K562 (cell line): ENCODE measurements around the gene TMEM117. TPM values are rescaled to one million over a fixed set of nuclear protein-coding genes. Genes with fewer than 3 reads are reported as not detected.

Experiments
- polyA plus RNA-seq, 8 experiments: library from polyadenylated mRNA; depleted of rRNA in 4 of 8; stranded (reverse) in 5 of 8; unstranded in 3 of 8; fragments of >200 nt; fragmentation: Nextera tagmentation in 2 of 8; fragmentation: Illumina TruSeq in 1 of 8; extraction: Ambion mirVana in 2 of 8; extraction: Trizol in 1 of 8; gene quantifications; 2 replicates each; pipeline versions ENCODE4 v1.2.1 to v1.2.3, GENCODE V29; 2011 to 2014; ENCODE audit warnings: inconsistent platforms in 1 of 8, missing spikeins in 1 of 8
- total RNA-seq, 7 experiments: library from RNA; depleted of rRNA in 6 of 7; stranded (reverse); fragments of >200 nt in 6 of 7; fragmentation: Illumina TruSeq in 2 of 7; extraction: Trizol in 2 of 7; gene quantifications; 2 replicates each; pipeline versions ENCODE4 v1.2.1 to v1.2.3, GENCODE V29; 2011 to 2021; ENCODE audit warnings: low replicate concordance in 1 of 7
- TF ChIP-seq, protein P1 (sequence below), 2 experiments: fragments of 450-650 bp in 1 of 2; sonication (generic) in 1 of 2; formaldehyde crosslinking in 1 of 2; IDR thresholded peaks; 2 replicates each; pipeline versions ENCODE4 v1.7.1 to v1.9.0; 2016 to 2022; ENCODE audit warnings: inconsistent platforms in 1 of 2, mild to moderate bottlenecking in 1 of 2, missing genetic modification reagents in 1 of 2
- TF ChIP-seq, protein P2 (sequence below): fragments of 250-450 bp; sonication (Bioruptor Pico); IDR thresholded peaks from 2 replicates; pipeline ENCODE4 v1.5.0; 2021

Gene TMEM117
- total and polyA plus RNA-seq, 9 of the 15 experiments (the other 6 are each of a cell fraction or from before 2014, with no cell fraction given), result 0.31 to 2.8 (median 1.0) TPM

DNA sequence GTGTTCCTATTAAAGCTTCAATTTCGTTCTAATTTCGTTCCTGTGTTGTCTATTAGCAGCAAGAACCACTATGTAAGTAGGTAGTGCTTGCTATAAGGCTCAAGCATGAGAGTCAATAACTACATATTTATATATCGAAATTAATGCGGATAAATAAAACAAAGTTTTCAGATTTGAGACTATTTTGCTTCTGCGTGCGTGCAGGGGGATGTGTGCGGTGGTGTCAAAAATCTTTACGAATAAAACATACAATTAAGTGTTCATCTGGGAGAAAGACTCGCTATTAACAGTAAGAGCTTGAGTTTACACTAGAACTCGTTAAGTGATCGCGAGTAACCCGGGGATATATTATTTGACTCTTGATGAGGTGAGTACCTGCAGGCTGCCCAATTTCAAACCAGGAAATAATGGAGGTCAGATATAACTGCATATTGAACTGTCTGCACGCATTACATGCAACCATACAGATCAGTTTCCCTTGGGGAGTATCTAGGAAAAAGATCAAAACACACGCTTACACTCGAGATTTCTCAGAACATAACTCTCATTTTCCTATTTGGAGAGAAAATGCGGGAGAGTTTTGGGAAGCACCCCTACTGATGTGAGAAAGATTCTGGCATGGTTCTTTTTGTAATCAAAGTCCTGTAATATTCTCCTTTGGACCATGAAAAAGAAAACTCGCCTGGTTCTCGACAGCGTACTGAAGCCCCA is 30.6 kb upstream of the TMEM117 start (continued):
- TF ChIP-seq, protein P1, sequence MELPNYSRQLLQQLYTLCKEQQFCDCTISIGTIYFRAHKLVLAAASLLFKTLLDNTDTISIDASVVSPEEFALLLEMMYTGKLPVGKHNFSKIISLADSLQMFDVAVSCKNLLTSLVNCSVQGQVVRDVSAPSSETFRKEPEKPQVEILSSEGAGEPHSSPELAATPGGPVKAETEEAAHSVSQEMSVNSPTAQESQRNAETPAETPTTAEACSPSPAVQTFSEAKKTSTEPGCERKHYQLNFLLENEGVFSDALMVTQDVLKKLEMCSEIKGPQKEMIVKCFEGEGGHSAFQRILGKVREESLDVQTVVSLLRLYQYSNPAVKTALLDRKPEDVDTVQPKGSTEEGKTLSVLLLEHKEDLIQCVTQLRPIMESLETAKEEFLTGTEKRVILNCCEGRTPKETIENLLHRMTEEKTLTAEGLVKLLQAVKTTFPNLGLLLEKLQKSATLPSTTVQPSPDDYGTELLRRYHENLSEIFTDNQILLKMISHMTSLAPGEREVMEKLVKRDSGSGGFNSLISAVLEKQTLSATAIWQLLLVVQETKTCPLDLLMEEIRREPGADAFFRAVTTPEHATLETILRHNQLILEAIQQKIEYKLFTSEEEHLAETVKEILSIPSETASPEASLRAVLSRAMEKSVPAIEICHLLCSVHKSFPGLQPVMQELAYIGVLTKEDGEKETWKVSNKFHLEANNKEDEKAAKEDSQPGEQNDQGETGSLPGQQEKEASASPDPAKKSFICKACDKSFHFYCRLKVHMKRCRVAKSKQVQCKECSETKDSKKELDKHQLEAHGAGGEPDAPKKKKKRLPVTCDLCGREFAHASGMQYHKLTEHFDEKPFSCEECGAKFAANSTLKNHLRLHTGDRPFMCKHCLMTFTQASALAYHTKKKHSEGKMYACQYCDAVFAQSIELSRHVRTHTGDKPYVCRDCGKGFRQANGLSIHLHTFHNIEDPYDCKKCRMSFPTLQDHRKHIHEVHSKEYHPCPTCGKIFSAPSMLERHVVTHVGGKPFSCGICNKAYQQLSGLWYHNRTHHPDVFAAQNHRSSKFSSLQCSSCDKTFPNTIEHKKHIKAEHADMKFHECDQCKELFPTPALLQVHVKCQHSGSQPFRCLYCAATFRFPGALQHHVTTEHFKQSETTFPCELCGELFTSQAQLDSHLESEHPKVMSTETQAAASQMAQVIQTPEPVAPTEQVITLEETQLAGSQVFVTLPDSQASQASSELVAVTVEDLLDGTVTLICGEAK (IDR thresholded peaks at IDR 0.05), result 0 out of 2 replicates have a peak, but pooled peaks have one; percentile 16
- TF ChIP-seq, protein P1 (CRISPR knock-in tag; IDR thresholded peaks at IDR 0.05), result no peak
- TF ChIP-seq, protein P2, sequence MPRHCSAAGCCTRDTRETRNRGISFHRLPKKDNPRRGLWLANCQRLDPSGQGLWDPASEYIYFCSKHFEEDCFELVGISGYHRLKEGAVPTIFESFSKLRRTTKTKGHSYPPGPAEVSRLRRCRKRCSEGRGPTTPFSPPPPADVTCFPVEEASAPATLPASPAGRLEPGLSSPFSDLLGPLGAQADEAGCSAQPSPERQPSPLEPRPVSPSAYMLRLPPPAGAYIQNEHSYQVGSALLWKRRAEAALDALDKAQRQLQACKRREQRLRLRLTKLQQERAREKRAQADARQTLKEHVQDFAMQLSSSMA, result no peak
- TF ChIP-seq, all 486 proteins: peak for 2
